WTC11 (cell line): ENCODE results near the gene SPOCK1. TPM values are rescaled to one million over a fixed set of nuclear protein-coding genes. Genes with fewer than 3 reads are reported as not detected.

Source experiments
- ATAC-seq: fragments of 200-7000 bp; cut with Tn5 transposase; 2 replicates; pipeline ENCODE4 v1.10.0; 2021; ENCODE audit warnings: mild to moderate bottlenecking, moderate library complexity
- CTCF ChIA-PET: fragments of 300-600 bp; sonication (Branson Sonifier 250); formaldehyde crosslinking; loops from one replicate; lab custom pipeline; 2021; ENCODE audit warnings: antibody characterized with exemption; lab: Charles Lee
- POLR2A ChIA-PET: fragments of 350-600 bp; sonication (Branson Sonifier 250); formaldehyde crosslinking; loops from one replicate; lab custom pipeline; 2021; ENCODE audit warnings: antibody characterized with exemption; lab: Charles Lee
- DNase-seq: peaks from one replicate; pipeline ENCODE4 v3.0.0; 2021; ENCODE audit warnings: low spot score
- H3K27ac Mint-ChIP-seq: 2 replicates; pipeline ENCODE4 v1.8.0; 2021; ENCODE audit warnings: mixed read lengths
- H3K27me3 Mint-ChIP-seq: 2 replicates; pipeline ENCODE4 v1.8.0; 2021; ENCODE audit warnings: low read depth, mild to moderate bottlenecking, moderate library complexity, mixed read lengths
- H3K36me3 Mint-ChIP-seq: 2 replicates; pipeline ENCODE4 v1.8.0; 2021; ENCODE audit warnings: mixed read lengths
- H3K4me1 Mint-ChIP-seq: 2 replicates; pipeline ENCODE4 v1.8.0; 2022; ENCODE audit warnings: mixed read lengths
- H3K4me3 Mint-ChIP-seq: 2 replicates; pipeline ENCODE4 v1.8.0; 2021; ENCODE audit warnings: mild to moderate bottlenecking, moderate library complexity, mixed read lengths
- H3K9me3 Mint-ChIP-seq: 2 replicates; pipeline ENCODE4 v1.8.0; 2021; ENCODE audit warnings: mixed read lengths
- ATF1 ChIP-seq: sonication (generic); formaldehyde crosslinking; IDR thresholded peaks from 2 replicates; pipeline ENCODE4 v1.8.1; 2023; ENCODE audit warnings: mild to moderate bottlenecking, moderate library complexity, missing genetic modification reagents
- E2F1 ChIP-seq: sonication (generic); formaldehyde crosslinking; IDR thresholded peaks from 2 replicates; pipeline ENCODE4 v1.8.0; 2022; ENCODE audit warnings: mild to moderate bottlenecking, missing genetic modification reagents
- E2F4 ChIP-seq: sonication (generic); formaldehyde crosslinking; IDR thresholded peaks from 2 replicates; pipeline ENCODE4 v1.8.1; 2022; ENCODE audit warnings: low read depth, mild to moderate bottlenecking, moderate library complexity, missing genetic modification reagents, borderline replicate concordance
- ELF4 ChIP-seq: sonication (generic); formaldehyde crosslinking; IDR thresholded peaks from 2 replicates; pipeline ENCODE4 v1.8.1; 2022; ENCODE audit warnings: low read depth, mild to moderate bottlenecking, moderate library complexity, missing genetic modification reagents
- ESRRA ChIP-seq: sonication (generic); formaldehyde crosslinking; IDR thresholded peaks from 2 replicates; pipeline ENCODE4 v1.8.1; 2022; ENCODE audit warnings: mild to moderate bottlenecking, missing genetic modification reagents, borderline replicate concordance
- ETV6 ChIP-seq: sonication (generic); formaldehyde crosslinking; IDR thresholded peaks from 2 replicates; pipeline ENCODE4 v1.8.1; 2022; ENCODE audit warnings: mild to moderate bottlenecking, missing genetic modification reagents
- FOXJ3 ChIP-seq: sonication (generic); formaldehyde crosslinking; IDR thresholded peaks from 2 replicates; pipeline ENCODE4 v1.9.0; 2021; ENCODE audit warnings: missing genetic modification reagents, mild to moderate bottlenecking, borderline replicate concordance
- JAZF1 ChIP-seq: fragments of 250-450 bp; sonication (Bioruptor Pico); IDR thresholded peaks from 2 replicates; pipeline ENCODE4 v1.9.0; 2021; ENCODE audit warnings: moderate library complexity, mild to moderate bottlenecking, inconsistent platforms
- JUN ChIP-seq: sonication (generic); formaldehyde crosslinking; IDR thresholded peaks from 2 replicates; pipeline ENCODE4 v1.8.0; 2023; ENCODE audit warnings: mild to moderate bottlenecking, missing genetic modification reagents
- MAX ChIP-seq: sonication (generic); formaldehyde crosslinking; IDR thresholded peaks from 2 replicates; pipeline ENCODE4 v1.8.0; 2022; ENCODE audit warnings: mild to moderate bottlenecking, missing genetic modification reagents
- MXD4 ChIP-seq: fragments of 250-450 bp; sonication (Bioruptor Pico); IDR thresholded peaks from 2 replicates; pipeline ENCODE4 v1.8.0; 2021; ENCODE audit warnings: mild to moderate bottlenecking, moderate library complexity, borderline replicate concordance
- NFATC4 ChIP-seq: fragments of 250-450 bp; sonication (Bioruptor Pico); IDR thresholded peaks from 2 replicates; pipeline ENCODE4 v1.9.0; 2021; ENCODE audit warnings: mild to moderate bottlenecking
- NFE2L1 ChIP-seq: sonication (generic); formaldehyde crosslinking; IDR thresholded peaks from 2 replicates; pipeline ENCODE4 v1.8.1; 2023; ENCODE audit warnings: missing genetic modification reagents
- NR2C2 ChIP-seq: sonication (generic); formaldehyde crosslinking; IDR thresholded peaks from 2 replicates; pipeline ENCODE4 v1.8.0; 2022; ENCODE audit warnings: mild to moderate bottlenecking, missing genetic modification reagents
- NR3C1 ChIP-seq: sonication (generic); formaldehyde crosslinking; conservative IDR thresholded peaks from 2 replicates; pipeline ENCODE4 v1.8.1; 2023; ENCODE audit warnings: low read depth, mild to moderate bottlenecking, missing genetic modification reagents
- RORB ChIP-seq: fragments of 250-450 bp; sonication (Bioruptor Pico); IDR thresholded peaks from 2 replicates; pipeline ENCODE4 v1.9.0; 2021; ENCODE audit warnings: mild to moderate bottlenecking
- SMAD4 ChIP-seq: sonication (generic); formaldehyde crosslinking; IDR thresholded peaks from 2 replicates; pipeline ENCODE4 v1.8.0; 2022; ENCODE audit warnings: mild to moderate bottlenecking, missing genetic modification reagents
- SP1 ChIP-seq: sonication (generic); formaldehyde crosslinking; conservative IDR thresholded peaks from 2 replicates; pipeline ENCODE4 v1.8.1; 2022; ENCODE audit warnings: missing genetic modification reagents
- TCF7 ChIP-seq: sonication (generic); formaldehyde crosslinking; IDR thresholded peaks from 2 replicates; pipeline ENCODE4 v1.8.0; 2022; ENCODE audit warnings: mild to moderate bottlenecking, low read depth, missing genetic modification reagents, moderate library complexity
- TEAD1 ChIP-seq: sonication (generic); formaldehyde crosslinking; IDR thresholded peaks from 2 replicates; pipeline ENCODE4 v1.8.0; 2022; ENCODE audit warnings: mild to moderate bottlenecking, missing genetic modification reagents
- ZBTB21 ChIP-seq: sonication (generic); formaldehyde crosslinking; IDR thresholded peaks from 2 replicates; pipeline ENCODE4 v1.8.1; 2023; ENCODE audit warnings: mild to moderate bottlenecking, missing genetic modification reagents, borderline replicate concordance
- ZMAT4 ChIP-seq: fragments of 250-450 bp; sonication (Bioruptor Pico); IDR thresholded peaks from 2 replicates; pipeline ENCODE4 v1.9.0; 2021; ENCODE audit warnings: mild to moderate bottlenecking
- ZNF121 ChIP-seq: sonication (generic); formaldehyde crosslinking; IDR thresholded peaks from 2 replicates; pipeline ENCODE4 v1.8.0; 2023; ENCODE audit warnings: missing genetic modification reagents
- ZNF138 ChIP-seq: sonication (generic); formaldehyde crosslinking; conservative IDR thresholded peaks from 2 replicates; pipeline ENCODE4 v1.8.1; 2022; ENCODE audit warnings: mild to moderate bottlenecking, moderate library complexity, missing genetic modification reagents
- ZNF232 ChIP-seq: sonication (generic); formaldehyde crosslinking; IDR thresholded peaks from 2 replicates; pipeline ENCODE4 v1.8.0; 2022; ENCODE audit warnings: mild to moderate bottlenecking, missing genetic modification reagents
- ZNF263 ChIP-seq: sonication (generic); formaldehyde crosslinking; IDR thresholded peaks from 2 replicates; pipeline ENCODE4 v1.8.1; 2022; ENCODE audit warnings: low read depth, mild to moderate bottlenecking, moderate library complexity, missing genetic modification reagents
- ZNF416 ChIP-seq: fragments of 250-450 bp; sonication (Bioruptor Pico); IDR thresholded peaks from 2 replicates; pipeline ENCODE4 v1.9.0; 2021; ENCODE audit warnings: mild to moderate bottlenecking, inconsistent platforms
- ZNF671 ChIP-seq: fragments of 250-450 bp; sonication (Bioruptor Pico); IDR thresholded peaks from 2 replicates; pipeline ENCODE4 v1.8.0; 2021; ENCODE audit warnings: mild to moderate bottlenecking
- total RNA-seq: library from RNA; stranded (reverse); gene quantifications from 3 replicates; pipeline ENCODE4 v1.2.3, GENCODE V29; 2021

SPOCK1 gene
- total RNA-seq, 1 experiment from 2014 or later = 15.2 TPM

GRCh38 chr5:137310051-137310730 lies 188.9 kb downstream of the SPOCK1 start:
- no peaks in the 10 kb centered on the region for H3K9me3 Mint-ChIP-seq
- no peak for ATAC-seq
- H3K27me3 Mint-ChIP-seq = no peaks in the 10 kb centered on the region
- ChIA-PET POLR2A (no interaction called here), CTCF (interaction anchor here (8.9 kb wide), 1 partner anchor 10 kb away, joined by 58 read pairs; no protein-coding TSS in a partner anchor)
- TF ChIP-seq SMAD4 (CRISPR knock-in tag) (no peak), MXD4 (no peak)
- no peak overlapping the region for H3K27ac Mint-ChIP-seq
- H3K36me3 Mint-ChIP-seq = no peaks in the 10 kb centered on the region
- no peak overlapping the region for H3K4me3 Mint-ChIP-seq
- peaks cover 32% of the 10 kb centered on the region for H3K4me1 Mint-ChIP-seq
- no peak for DNase-seq

GRCh38 chr5:137309290-137309689 lies 189.8 kb downstream of the SPOCK1 start:
- Mint-ChIP-seq H3K4me1 (peaks cover 33% of the 10 kb centered on the region), H3K36me3 (no peaks in the 10 kb centered on the region), H3K9me3 (no peaks in the 10 kb centered on the region), H3K4me3 (no peak overlapping the region), H3K27ac (no peak overlapping the region), H3K27me3 (no peaks in the 10 kb centered on the region)
- no peak for ATAC-seq
- ChIA-PET CTCF (interaction anchor here (1.5 to 8.9 kb wide), 2 partner anchors 11 to 35 kb away, joined by 3 to 58 read pairs; no protein-coding TSS in a partner anchor), POLR2A (no interaction called here)
- DNase-seq = no peak
- no peak for TF ChIP-seq ZNF263 (CRISPR knock-in tag)
- no peak for TF ChIP-seq RORB
- TF ChIP-seq NFE2L1 = no peak
- no peak for TF ChIP-seq ATF1 (CRISPR knock-in tag)
- no peak for TF ChIP-seq JAZF1 (CRISPR knock-in tag)
- no peak for TF ChIP-seq NFATC4 (CRISPR knock-in tag)
- TF ChIP-seq ETV6 (CRISPR knock-in tag) = no peak
- no peak for TF ChIP-seq FOXJ3 (CRISPR knock-in tag)

- TF ChIP-seq ZMAT4 (CRISPR knock-in tag) (no peak), E2F1 (no peak), ZNF671 (CRISPR knock-in tag) (no peak), ELF4 (CRISPR knock-in tag) (no peak), ZNF121 (no peak), TCF7 (no peak), ZNF263 (CRISPR knock-in tag) (no peak)
- H3K4me1 Mint-ChIP-seq = peaks cover 42% of the 10 kb centered on the region
Measured at GRCh38 chr5:137308311-137308710, 190.8 kb downstream of the SPOCK1 start.

GRCh38 chr5:137306903-137307302 lies 192.2 kb downstream of the SPOCK1 start:
- Mint-ChIP-seq H3K4me1 (peaks cover 37% of the 10 kb centered on the region), H3K9me3 (no peaks in the 10 kb centered on the region), H3K27ac (no peak overlapping the region), H3K36me3 (no peaks in the 10 kb centered on the region), H3K4me3 (no peak overlapping the region), H3K27me3 (no peaks in the 10 kb centered on the region)
- ChIA-PET CTCF (interaction anchor here (8.9 kb wide), 1 partner anchor 14 kb away, joined by 58 read pairs; no protein-coding TSS in a partner anchor), POLR2A (no interaction called here)
- DNase-seq (no peak), ATAC-seq (no peak)
- no peak for TF ChIP-seq ZNF138 (CRISPR knock-in tag)
- TF ChIP-seq MAX (CRISPR knock-in tag) = no peak
- TF ChIP-seq E2F1 = no peak
- no peak for TF ChIP-seq E2F4 (CRISPR knock-in tag)
- TF ChIP-seq NR2C2 = no peak
- no peak for TF ChIP-seq ZNF416 (CRISPR knock-in tag)
- no peak for TF ChIP-seq NFE2L1
- TF ChIP-seq JUN (CRISPR knock-in tag) = no peak
- no peak for TF ChIP-seq SP1 (CRISPR knock-in tag)
- TF ChIP-seq NR3C1 = no peak
- TF ChIP-seq ZBTB21 = no peak
- no peak for TF ChIP-seq TEAD1
- no peak for TF ChIP-seq ESRRA (CRISPR knock-in tag)
- no peak for TF ChIP-seq ZNF232

More at GRCh38 chr5:137308311-137308710, 190.8 kb downstream of the SPOCK1 start:
- Mint-ChIP-seq H3K4me3 (no peak overlapping the region), H3K36me3 (no peaks in the 10 kb centered on the region), H3K27me3 (no peaks in the 10 kb centered on the region), H3K9me3 (no peaks in the 10 kb centered on the region), H3K27ac (no peak overlapping the region)
- CTCF ChIA-PET = interaction anchor here (0.8 to 8.9 kb wide), 3 partner anchors 12 to 36 kb away, joined by 3 to 58 read pairs (median 3); no protein-coding TSS in a partner anchor
- DNase-seq (no peak), ATAC-seq (no peak)
- POLR2A ChIA-PET = no interaction called here
